Trophoblast cell (in vitro differentiated cells and primary cell): Measurements from ENCODE around the gene ZNF80.
A peak's percentile ranks its signal among the peaks of the same experiment; 100 is the strongest.

Experiments used
- DNase-seq, 2 donors: peaks; one replicate each; pipeline ENCODE4 v3.0.0-alpha.2; 2016
- H2AFZ ChIP-seq: 2 replicates; pipeline ENCODE4 v1.6.1; 2013; ENCODE audit warnings: low read length, moderate library complexity, mild to moderate bottlenecking; ENCODE audit not compliant: insufficient read depth, poor library complexity
- H2AK5ac ChIP-seq: 2 replicates; pipeline ENCODE4 v1.6.1; 2013; ENCODE audit warnings: mild to moderate bottlenecking, low read length
- H2BK120ac ChIP-seq: 2 replicates; pipeline ENCODE4 v1.6.1; 2013; ENCODE audit warnings: low read length, mild to moderate bottlenecking, moderate library complexity; ENCODE audit not compliant: insufficient read depth, poor library complexity
- H2BK12ac ChIP-seq: 2 replicates; pipeline ENCODE4 v1.6.1; 2013; ENCODE audit warnings: mild to moderate bottlenecking, low read length, moderate library complexity
- H2BK5ac ChIP-seq: 2 replicates; pipeline ENCODE4 v1.6.1; 2013; ENCODE audit warnings: low read length, low read depth, moderate library complexity, mild to moderate bottlenecking; ENCODE audit not compliant: poor library complexity
- H3K14ac ChIP-seq: 2 replicates; pipeline ENCODE4 v1.6.1; 2013; ENCODE audit warnings: mild to moderate bottlenecking, low read length
- H3K18ac ChIP-seq: 2 replicates; pipeline ENCODE4 v1.6.1; 2013; ENCODE audit warnings: mild to moderate bottlenecking, low read length
- H3K23ac ChIP-seq: 2 replicates; pipeline ENCODE4 v1.6.1; 2013; ENCODE audit warnings: low read length
- H3K27ac ChIP-seq: 2 replicates; pipeline ENCODE4 v1.5.1; 2013; ENCODE audit warnings: low read depth, mild to moderate bottlenecking, inconsistent platforms, low read length, moderate library complexity
- H3K27me3 ChIP-seq: 2 replicates; pipeline ENCODE4 v1.6.1; 2013; ENCODE audit warnings: inconsistent platforms, mild to moderate bottlenecking, low read length, moderate library complexity; ENCODE audit not compliant: insufficient read depth
- H3K36me3 ChIP-seq, 2 experiments: 1 replicate in 1 of 2; 2 replicates in 1 of 2; pipeline ENCODE4 v1.6.1; 2013; ENCODE audit warnings: low read length in 2 of 2, mild to moderate bottlenecking in 2 of 2, moderate library complexity in 1 of 2; ENCODE audit not compliant: insufficient read depth in 2 of 2, control insufficient read depth in 1 of 2
- H3K4ac ChIP-seq: 2 replicates; pipeline ENCODE4 v1.6.1; 2013; ENCODE audit warnings: low read depth, mild to moderate bottlenecking, low read length, moderate library complexity
- H3K4me1 ChIP-seq, 2 experiments: 1 replicate in 1 of 2; 2 replicates in 1 of 2; pipeline ENCODE4 v1.6.1; 2013; ENCODE audit warnings: low read length in 2 of 2, mild to moderate bottlenecking in 2 of 2, moderate library complexity in 1 of 2; ENCODE audit not compliant: insufficient read depth in 2 of 2, control insufficient read depth in 1 of 2
- H3K4me2 ChIP-seq: 2 replicates; pipeline ENCODE4 v1.6.1; 2013; ENCODE audit warnings: inconsistent platforms, mild to moderate bottlenecking, low read length, moderate library complexity
- H3K4me3 ChIP-seq: 2 replicates; pipeline ENCODE4 v1.5.1; 2013; ENCODE audit warnings: mild to moderate bottlenecking, low read depth, low read length, inconsistent platforms
- H3K79me1 ChIP-seq: one replicate; pipeline ENCODE4 v1.6.1; 2013; ENCODE audit warnings: low read length
- H3K79me2 ChIP-seq: 2 replicates; pipeline ENCODE4 v1.6.1; 2013; ENCODE audit warnings: low read length, mild to moderate bottlenecking; ENCODE audit not compliant: control insufficient read depth, insufficient read depth, poor library complexity
- H3K9ac ChIP-seq: 2 replicates; pipeline ENCODE4 v1.6.1; 2013; ENCODE audit warnings: mild to moderate bottlenecking, low read length
- H3K9me3 ChIP-seq: 2 replicates; pipeline ENCODE4 v1.6.1; 2013; ENCODE audit warnings: low read depth, mild to moderate bottlenecking, control low read depth, inconsistent platforms, low read length; ENCODE audit not compliant: insufficient read depth
- H4K12ac ChIP-seq: 2 replicates; pipeline ENCODE4 v1.6.1; 2013; ENCODE audit warnings: low read depth, mild to moderate bottlenecking, low read length, moderate library complexity
- H4K8ac ChIP-seq: 2 replicates; pipeline ENCODE4 v1.6.1; 2013; ENCODE audit warnings: low read depth, mild to moderate bottlenecking, low read length, moderate library complexity
- H4K91ac ChIP-seq: one replicate; pipeline ENCODE4 v1.6.1; 2013; ENCODE audit warnings: low read depth, mild to moderate bottlenecking, low read length, moderate library complexity
- WGBS: extraction: QIAGEN DNeasy Blood & Tissue Kit; methylation state at CpG from one replicate; pipeline ENCODE4 v1.1.7; 2013; ENCODE audit warnings: missing lambda C conversion rate; ENCODE audit not compliant: insufficient read length, insufficient coverage; ENCODE audit errors: extremely low coverage; 5-methylcytosine and 5-hydroxymethylcytosine counted together

Gene ZNF80

DNA sequence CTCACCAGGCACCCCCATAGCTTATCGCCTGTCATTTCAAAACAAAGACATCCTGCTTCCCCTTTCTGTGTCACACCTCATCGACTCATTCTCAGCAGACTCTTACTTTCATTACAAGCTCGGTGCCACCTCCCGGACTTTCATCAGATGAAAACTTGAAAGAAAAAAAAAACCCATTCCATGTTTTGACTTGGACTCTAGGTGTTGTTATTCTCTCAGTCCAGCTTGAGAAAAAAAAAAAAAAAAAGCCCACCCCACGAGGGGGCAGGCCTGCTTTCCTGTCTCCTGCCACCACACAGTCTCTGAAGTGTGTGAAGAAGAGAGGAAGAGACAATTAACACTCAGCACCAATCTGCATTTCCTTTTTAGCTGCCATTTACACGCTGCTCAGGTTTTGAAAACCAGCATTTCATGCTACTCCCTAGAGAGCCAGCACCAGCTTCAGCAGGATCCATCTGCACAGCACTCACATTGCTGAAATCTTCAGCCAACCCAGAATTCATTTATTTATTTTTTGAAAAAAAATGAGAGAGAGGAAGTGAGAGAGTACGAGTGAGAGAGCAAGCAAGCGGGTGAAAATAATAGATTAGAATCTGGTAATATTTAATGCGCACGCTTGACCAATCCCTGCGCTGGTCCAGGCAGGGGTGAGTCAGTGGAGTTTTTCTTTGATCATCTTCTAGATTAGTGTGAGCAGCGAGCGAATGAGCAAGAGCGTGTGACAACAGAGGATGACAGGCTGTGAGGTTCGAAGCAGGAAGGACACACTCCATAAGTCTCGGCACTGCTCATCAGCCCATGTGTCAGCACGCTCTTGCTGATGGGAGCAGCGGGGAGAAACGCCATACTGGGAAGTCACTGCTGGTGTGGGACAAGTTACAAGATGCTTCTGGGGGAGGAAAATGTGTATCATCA lies 23.5 kb downstream of the ZNF80 start:
- WGBS = no CpG with 5 or more reads among the region's 19 CpGs
- no peak overlapping the region for H3K23ac ChIP-seq

GRCh38 chr3:114213292-114213626 lies 24.1 kb downstream of the ZNF80 start:
- Histone ChIP-seq H2BK12ac (no peak overlapping the region), H4K8ac (no peak overlapping the region), H3K9me3 (no peaks in the 10 kb centered on the region), H3K27me3 (no peaks in the 10 kb centered on the region), H3K79me1 (no peaks in the 10 kb centered on the region), H3K23ac (no peak overlapping the region), H3K14ac (no peak overlapping the region), H4K12ac (no peak overlapping the region), H2BK5ac (no peak overlapping the region), H3K27ac (no peak overlapping the region), H3K4me1 (no peaks in the 10 kb centered on the region), H3K9ac (no peak overlapping the region), H3K36me3 (no peaks in the 10 kb centered on the region), H3K4me3 (no peak overlapping the region), H3K4ac (no peak overlapping the region), H2BK120ac (no peak overlapping the region), H3K4me2 (no peak overlapping the region), H2AK5ac (no peak overlapping the region), H3K18ac (no peak overlapping the region), H3K79me2 (no peaks in the 10 kb centered on the region), H2AFZ (no peak overlapping the region), H4K91ac (no peak overlapping the region)
- WGBS = no CpG with 5 or more reads among the region's 4 CpGs
- DNase-seq = no peak

More for the DNA sequence above, 23.5 kb downstream of the ZNF80 start:
- Histone ChIP-seq H3K4me2 (no peak overlapping the region), H4K12ac (no peak overlapping the region), H3K14ac (no peak overlapping the region), H4K8ac (no peak overlapping the region), H2AFZ (no peak overlapping the region), H4K91ac (no peak overlapping the region), H3K27ac (no peak overlapping the region), H2BK120ac (no peak overlapping the region), H3K36me3 (no peaks in the 10 kb centered on the region), H2BK5ac (no peak overlapping the region), H3K27me3 (no peaks in the 10 kb centered on the region), H3K4me3 (no peak overlapping the region), H3K18ac (no peak overlapping the region), H2AK5ac (no peak overlapping the region), H3K4ac (no peak overlapping the region), H2BK12ac (no peak overlapping the region), H3K79me1 (no peaks in the 10 kb centered on the region), H3K79me2 (no peaks in the 10 kb centered on the region), H3K9me3 (no peaks in the 10 kb centered on the region), H3K4me1 (no peaks in the 10 kb centered on the region), H3K9ac (no peak overlapping the region)
- peak; percentile 25 to 26 for DNase-seq

- Histone ChIP-seq H4K8ac (no peak overlapping the region), H3K18ac (no peak overlapping the region), H3K36me3 (no peaks in the 10 kb centered on the region), H3K4me2 (no peak overlapping the region), H3K79me1 (no peaks in the 10 kb centered on the region), H2AFZ (no peak overlapping the region), H4K12ac (no peak overlapping the region), H3K14ac (no peak overlapping the region), H2AK5ac (no peak overlapping the region), H3K4ac (no peak overlapping the region), H2BK5ac (no peak overlapping the region), H3K9ac (no peak overlapping the region), H3K79me2 (no peaks in the 10 kb centered on the region), H2BK120ac (no peak overlapping the region), H4K91ac (no peak overlapping the region), H3K27me3 (no peaks in the 10 kb centered on the region), H3K4me3 (no peak overlapping the region), H2BK12ac (no peak overlapping the region), H3K4me1 (no peaks in the 10 kb centered on the region), H3K27ac (no peak overlapping the region), H3K23ac (no peak overlapping the region), H3K9me3 (no peaks in the 10 kb centered on the region)
- DNase-seq = no peak
- WGBS = no CpG with 5 or more reads among the region's 4 CpGs
Observed at GRCh38 chr3:114212646-114213045, 24.7 kb downstream of the ZNF80 start.

- WGBS = no CpG with 5 or more reads among the region's 4 CpGs
Observed at GRCh38 chr3:114207768-114208167, 29.6 kb downstream of the ZNF80 start.

More at GRCh38 chr3:114207768-114208167, 29.6 kb downstream of the ZNF80 start:
- Histone ChIP-seq H3K4me1 (no peaks in the 10 kb centered on the region), H3K9me3 (no peaks in the 10 kb centered on the region), H4K91ac (no peak overlapping the region), H3K36me3 (no peaks in the 10 kb centered on the region), H2BK120ac (no peak overlapping the region), H2BK12ac (no peak overlapping the region), H3K79me2 (no peaks in the 10 kb centered on the region), H4K12ac (no peak overlapping the region), H3K4ac (no peak overlapping the region), H4K8ac (no peak overlapping the region), H3K23ac (no peak overlapping the region), H3K79me1 (no peaks in the 10 kb centered on the region), H3K27me3 (no peaks in the 10 kb centered on the region), H2BK5ac (no peak overlapping the region), H2AK5ac (no peak overlapping the region), H3K4me2 (no peak overlapping the region), H3K18ac (no peak overlapping the region), H3K14ac (no peak overlapping the region), H2AFZ (no peak overlapping the region), H3K9ac (no peak overlapping the region), H3K4me3 (no peak overlapping the region), H3K27ac (no peak overlapping the region)
- DNase-seq = no peak
